Measurements from ENCODE around the gene OSBPL10.

OSBPL10 gene

DNA sequence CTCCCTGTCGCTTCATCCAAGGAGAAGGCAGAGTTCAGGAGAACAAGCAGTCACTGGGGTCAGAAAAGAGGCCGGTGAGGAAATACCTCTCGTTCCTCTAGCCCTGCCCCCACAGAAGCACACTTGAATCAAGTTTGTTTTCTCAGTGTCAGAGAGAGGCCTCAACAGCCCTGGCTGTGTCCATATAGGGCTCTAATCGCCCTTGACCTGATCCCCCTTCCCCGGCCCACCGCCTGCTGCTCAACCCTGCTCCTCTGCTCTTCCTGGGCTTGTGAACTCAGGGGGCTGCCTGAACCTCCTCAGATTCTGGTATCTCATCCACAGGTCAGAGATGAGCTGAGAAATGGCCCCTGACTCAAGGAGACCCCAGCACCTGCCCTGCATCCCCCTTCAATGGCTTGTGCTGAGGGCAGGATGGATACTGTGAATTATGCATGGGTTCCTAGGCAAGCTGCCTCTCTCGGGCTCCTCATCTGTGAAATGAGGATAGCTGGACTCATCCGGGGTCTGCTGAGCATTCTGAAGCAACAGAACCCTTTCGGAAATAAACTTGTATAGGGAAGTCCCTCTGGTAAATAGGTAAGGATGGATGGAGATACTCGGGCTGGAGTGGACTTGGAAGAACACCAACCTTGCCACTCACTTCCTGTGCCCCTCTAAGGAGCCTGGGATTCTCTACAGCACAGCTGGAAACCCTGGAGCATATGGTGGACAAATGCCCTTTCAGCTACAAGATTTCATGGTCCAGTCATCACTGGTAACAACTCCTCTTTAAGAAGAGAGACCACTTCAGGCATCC, 300.8 kb downstream of the OSBPL10 start:
- DNase-seq (ENCODE audit: low read depth in 4 of 4, low spot score in 1 of 4), result no peak

DNA sequence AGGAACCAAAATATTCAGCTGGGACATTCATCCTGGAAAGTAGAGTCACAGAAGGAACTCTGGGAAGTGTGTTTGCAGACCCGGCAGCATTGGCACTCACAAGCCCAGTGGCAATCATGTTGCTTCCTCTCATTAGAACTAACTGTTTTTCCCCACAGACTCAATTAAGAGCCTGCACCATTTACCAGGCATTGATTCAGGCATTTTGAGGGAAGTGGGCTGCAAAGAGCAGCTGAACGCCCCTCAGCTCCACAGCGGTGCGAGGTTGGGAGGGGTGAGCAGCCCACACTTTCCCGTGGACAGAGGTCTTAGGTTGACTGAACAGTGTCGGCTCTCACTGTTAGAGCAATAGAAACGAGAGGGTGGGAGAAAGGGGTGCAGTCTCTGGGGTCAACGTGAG, 304.5 kb downstream of the OSBPL10 start:
- DNase-seq (ENCODE audit: low read depth in 4 of 4, low spot score in 1 of 4), result no peak

DNA sequence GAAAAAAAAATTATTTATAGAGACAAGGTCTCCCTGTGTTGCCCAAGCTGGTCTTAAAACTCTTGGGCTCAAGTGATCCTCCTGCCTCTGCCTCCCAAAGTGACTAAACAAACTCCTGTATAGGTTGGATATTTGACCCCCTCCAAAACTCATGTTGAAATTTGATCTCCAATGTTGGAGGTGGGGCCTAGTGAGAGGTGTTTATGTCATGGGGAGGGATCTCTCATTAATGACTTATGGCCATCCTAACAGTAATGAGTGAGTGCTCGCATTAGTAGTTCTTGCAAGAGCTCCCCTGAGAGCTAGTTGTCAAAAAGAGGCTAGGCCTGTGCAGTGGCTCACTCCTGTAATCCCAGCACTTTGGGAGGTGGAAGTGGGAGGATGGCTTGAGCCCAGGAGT, 307.1 kb downstream of the OSBPL10 start:
- DNase-seq (ENCODE audit: low read depth in 4 of 4, low spot score in 1 of 4), result no peak

DNA sequence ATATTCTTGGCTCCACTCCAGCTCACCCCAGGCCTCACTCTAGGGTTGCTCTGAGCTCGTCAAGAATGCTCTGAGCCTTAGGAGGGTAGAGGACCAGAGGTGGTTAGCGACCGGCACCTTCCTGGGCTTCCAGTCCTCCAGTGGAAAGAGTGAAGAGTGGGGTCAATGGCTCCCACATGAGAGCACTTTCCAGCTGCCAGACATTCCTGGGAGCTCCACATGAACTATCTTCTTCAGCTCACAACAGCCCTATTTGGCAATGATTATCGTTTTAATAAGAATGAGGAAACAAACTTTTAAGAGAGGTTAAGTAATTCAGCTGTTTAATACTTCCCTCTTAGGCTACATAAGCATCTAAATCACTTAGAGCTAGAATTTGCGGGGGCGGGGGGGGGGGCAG, 309.1 kb downstream of the OSBPL10 start:
- DNase-seq (ENCODE audit: low read depth in 4 of 4, low spot score in 1 of 4), result no peak

DNA sequence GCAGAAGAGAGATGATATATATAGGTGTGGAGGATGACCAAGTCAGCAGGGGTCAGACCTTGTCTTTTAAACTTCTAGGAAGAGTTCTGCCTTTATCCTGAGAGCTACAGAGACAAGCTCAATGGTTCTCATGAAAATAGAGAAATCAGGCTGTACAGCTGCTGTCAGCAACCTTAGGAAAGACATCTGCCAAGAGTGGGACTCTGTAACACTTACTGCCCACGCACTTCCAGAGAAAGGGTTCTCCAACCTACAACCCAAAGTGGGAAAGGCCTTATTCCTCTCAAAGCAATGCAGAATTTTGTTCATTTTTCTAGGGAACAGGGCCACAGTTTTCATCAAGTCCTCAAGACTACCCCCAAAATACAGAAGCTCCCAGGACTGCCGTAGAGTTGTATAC, 309.6 kb downstream of the OSBPL10 start:
- DNase-seq (ENCODE audit: low read depth in 4 of 4, low spot score in 1 of 4), result no peak

DNA sequence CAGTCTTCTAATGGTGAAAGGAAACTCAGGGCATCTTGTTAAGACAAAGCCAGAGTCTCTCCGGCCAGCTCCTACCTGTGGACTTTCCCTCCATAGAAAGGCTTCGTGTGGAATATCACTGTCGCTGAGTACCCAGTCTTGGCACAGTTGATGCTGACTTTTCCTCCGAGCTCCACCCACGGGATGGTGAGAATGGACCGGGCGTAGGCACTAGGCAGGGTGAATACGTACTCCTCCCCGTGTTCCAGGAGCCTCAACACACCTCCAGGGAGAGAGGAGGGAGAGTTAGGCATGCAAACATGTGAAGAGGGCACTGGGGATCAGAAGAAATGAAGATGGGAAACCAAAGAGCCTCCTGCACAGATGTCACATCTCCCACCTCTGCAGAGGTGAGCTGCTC, 310.3 kb downstream of the OSBPL10 start:
- no peak for DNase-seq (ENCODE audit: low read depth in 4 of 4, low spot score in 1 of 4)

DNA sequence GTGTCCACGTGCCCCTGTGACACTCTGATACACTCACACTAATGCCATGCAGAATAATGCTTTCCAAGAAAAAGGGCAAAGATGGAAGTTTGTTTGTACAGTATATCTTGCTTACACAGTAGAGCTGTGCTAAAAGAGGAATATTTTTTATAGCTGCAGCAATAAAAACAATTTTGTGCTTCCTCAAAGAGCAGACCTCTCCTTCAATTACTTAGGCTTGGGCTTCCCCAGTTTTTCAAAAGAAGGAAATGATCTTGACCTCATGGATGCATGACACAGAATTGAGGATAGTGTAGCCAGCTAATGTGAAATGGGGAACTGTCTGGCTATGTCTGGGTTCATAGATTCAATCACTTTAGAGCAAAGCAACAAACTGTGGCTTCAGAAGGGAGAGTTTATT, 310.9 kb downstream of the OSBPL10 start:
- no peak for DNase-seq (ENCODE audit: low read depth in 4 of 4, low spot score in 1 of 4)

DNA sequence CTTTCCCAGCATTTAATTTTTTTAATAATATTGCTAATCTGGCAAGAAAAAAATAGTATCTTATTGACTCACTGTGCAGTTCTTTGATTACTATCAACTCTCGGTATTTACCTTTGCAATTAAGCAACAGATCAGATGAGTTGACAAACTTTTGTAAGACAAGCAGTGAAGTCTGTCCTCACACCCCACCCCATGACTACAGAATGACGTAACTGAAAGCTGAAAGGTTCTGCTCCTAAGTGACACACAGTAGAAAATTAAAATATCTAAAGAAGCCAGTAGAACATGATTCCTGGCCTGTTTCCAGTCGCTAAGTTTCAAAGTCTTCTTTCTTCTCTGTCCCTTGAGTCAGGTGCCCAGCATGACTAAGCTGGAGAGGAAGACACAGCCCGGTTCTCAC, 312.8 kb downstream of the OSBPL10 start:
- no peak for DNase-seq (ENCODE audit: low read depth in 4 of 4, low spot score in 1 of 4)

DNA sequence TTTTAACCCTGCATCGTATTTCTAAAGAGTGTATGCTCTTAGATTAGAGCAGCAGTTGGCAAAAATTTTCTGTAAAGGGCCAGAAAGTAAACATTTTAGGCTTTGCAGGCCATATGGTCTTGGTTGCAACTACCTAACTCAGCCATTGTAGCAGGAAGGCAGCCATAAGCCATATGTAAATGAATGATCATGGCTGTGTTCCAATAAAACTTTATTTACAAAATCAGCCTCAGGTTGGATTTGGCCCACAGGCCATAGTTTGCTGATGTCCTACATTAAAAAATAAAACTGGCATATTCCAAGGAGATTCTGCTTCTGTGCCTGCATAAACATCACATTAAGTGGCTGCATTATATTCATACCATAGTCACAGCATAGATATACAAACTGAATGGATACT, 313.5 kb downstream of the OSBPL10 start:
- DNase-seq (ENCODE audit: low read depth in 4 of 4, low spot score in 1 of 4), result no peak

DNA sequence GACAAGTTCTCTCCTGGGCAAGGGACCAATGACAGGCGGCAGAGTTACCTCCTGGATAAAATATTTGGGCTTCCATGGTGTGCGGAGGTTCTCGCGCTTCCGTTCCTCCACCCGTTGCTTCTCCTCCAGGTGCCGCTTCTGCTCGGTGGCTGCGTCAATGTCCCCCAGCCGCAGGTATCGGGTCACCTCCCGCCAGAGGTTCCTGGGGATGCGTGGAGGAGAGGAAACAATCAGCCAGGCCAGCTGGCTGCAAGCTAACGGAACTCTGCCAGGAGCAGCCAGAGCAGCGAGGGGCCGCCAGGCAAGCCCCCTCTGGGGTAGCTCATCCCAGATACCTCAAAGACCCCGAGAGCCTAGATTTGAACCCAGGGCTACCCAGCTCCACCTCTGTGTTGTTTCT, 317.0 kb downstream of the OSBPL10 start:
- DNase-seq (ENCODE audit: low read depth in 4 of 4, low spot score in 1 of 4), result no peak

DNA sequence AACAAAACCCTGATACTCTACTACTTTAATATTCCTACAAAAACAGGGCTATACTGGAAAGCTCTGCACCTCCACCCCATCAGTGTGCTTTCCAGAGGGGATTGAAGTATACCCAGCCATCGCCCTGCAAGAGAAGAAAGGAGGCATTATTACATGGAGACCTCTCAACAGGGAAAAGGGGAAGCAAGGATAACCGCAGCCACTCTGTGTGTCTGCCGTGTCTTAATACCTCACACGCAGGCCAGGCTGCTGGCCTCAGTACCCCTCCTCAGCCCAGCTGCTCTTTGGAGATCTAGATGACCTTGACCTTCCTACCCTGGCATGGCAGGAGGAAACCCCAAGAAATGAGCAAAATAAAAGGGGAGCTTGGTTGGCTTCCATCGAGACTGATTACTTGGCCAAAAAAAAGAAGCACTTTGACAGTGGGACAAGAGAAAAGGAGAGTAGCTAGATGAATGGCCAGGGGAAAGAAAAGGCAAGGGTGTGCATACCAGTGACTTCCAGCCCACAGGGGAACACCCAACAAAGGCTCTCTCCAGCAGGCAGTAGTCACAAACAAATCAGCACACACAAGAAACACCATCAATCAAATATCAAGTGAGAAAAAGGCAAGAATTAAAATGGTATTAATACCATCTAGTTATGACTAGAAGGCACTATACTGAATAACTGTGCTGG, 318.9 kb downstream of the OSBPL10 start:
- no peak for DNase-seq (ENCODE audit: low read depth in 4 of 4, low spot score in 1 of 4)

DNA sequence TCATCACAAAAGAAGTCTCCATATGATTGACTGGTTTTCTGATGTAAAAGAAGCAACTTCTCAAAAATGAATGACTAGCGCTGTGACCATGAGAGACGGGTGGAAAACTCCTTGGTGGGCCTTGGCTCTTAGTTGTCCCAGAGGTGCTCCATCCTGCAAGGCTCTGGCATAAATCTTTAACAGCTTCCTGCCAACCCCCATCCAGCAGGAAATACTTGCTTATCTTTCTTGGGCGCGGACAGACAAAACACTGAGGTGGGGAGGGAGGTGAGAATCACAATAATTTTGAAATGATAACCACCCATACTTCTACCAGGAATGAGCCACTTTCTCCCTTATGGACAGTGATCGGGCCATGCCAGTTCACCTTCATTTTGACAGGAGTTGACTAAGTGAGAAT, 319.8 kb downstream of the OSBPL10 start:
- no peak for DNase-seq (ENCODE audit: low read depth in 4 of 4, low spot score in 1 of 4)

DNA sequence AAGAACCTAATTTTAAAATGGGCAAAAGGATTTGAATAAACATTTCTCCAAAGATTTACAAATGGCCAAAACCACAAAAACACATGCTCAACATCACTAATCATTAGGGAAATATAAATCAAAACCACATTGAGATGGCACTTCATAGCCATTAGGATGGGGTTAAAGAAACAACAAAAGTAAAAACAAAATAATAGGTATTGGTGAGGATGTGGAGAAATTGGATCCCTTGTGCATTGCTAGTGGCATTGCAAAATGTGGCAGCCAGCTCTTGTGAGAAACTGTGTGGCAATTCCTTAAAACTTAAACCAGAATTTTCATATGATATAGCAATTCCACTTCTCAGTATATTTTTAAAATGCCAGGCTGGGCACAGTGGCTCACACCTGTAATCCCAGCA, 321.8 kb downstream of the OSBPL10 start:
- no peak for DNase-seq (ENCODE audit: low read depth in 4 of 4, low spot score in 1 of 4)

DNA sequence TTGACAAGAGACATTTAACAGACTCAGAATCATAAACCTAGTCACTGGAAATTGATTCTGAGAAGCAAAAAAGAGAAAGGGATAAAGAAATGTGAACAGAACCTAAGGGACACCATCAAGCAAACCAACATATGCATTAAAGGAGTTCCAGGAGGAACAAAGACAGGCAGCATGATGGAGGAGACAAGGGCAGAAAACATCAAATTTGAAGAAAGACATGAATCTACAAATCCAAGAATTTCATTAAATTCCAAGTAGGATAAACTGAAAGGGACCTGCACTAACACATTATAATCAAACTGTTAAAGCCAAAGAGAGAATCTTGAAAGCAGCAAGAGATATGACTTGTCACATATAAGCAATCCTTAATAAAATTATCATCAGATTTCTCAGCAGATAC, 326.1 kb downstream of the OSBPL10 start:
- no peak for DNase-seq (ENCODE audit: low read depth in 4 of 4, low spot score in 1 of 4)

DNA sequence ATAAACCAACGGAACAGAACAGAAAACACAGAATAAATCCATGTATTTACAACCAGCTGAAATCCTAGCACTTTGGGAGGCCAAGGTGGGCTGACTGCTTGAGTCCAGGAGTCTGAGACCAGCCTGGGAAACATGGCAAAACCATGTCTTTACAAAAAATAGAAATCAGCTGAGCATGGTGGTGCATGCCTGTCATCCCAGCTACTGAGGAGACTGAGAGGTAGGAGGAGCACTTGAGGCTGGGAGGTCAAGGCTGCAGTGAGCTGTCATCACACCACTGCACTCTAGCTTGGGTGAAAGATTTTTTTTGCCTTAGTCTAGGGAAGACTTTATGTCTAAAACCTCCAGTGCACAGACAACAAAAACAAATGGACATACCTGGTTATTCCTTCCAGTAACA, 327.6 kb downstream of the OSBPL10 start:
- DNase-seq (ENCODE audit: low read depth in 4 of 4, low spot score in 1 of 4), result no peak

DNA sequence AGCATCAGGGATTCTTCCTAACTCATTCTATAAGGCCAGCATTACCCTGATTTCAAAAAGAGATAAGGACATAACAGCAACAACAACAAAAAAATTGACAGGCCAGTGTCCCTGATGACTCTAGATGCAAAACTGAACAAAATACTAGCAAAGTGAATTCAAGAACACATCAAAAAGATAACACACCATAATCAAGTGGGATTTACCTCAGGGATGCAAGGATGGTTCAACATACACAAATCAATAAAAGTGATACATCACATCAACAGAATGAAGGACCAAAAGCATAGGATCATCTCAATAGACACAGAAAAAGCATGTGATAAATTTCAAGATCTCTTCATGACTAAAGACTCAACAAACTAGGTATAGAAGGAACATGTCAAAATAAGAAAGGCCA, 328.8 kb downstream of the OSBPL10 start:
- no peak for DNase-seq (ENCODE audit: low read depth in 4 of 4, low spot score in 1 of 4)

DNA sequence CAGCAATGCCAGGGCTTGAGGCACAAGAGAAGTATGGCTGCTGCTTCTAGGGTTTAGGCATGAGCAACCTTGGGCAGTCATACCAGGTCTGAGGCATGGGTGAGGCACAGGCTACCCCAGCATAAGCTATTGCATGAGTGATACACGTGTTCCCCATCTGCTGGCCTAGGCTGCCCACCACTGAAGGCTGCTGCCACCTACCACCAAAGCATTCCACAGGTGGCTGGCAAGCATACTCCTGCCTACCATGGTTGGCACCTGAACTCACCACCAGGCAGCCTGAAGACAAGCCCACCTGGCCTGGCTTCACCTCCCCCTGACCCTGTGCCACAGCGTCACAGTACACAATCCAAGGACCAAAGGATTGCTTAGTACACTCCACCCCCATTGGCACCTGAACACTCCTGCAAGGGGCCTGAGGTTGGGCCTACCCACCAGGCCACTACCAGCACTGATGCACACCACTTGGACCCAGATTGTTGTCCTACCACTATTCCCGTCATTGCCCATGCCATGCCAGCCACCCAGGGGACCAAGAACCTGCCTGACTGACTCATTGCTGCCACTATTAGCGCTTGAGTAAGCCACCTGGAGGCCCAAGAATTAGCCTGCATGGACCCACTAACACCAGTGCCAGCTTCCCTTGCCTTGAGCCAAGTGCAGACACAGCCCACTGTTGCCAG, 332.6 kb downstream of the OSBPL10 start:
- DNase-seq (ENCODE audit: low read depth in 4 of 4, low spot score in 1 of 4), result no peak

DNA sequence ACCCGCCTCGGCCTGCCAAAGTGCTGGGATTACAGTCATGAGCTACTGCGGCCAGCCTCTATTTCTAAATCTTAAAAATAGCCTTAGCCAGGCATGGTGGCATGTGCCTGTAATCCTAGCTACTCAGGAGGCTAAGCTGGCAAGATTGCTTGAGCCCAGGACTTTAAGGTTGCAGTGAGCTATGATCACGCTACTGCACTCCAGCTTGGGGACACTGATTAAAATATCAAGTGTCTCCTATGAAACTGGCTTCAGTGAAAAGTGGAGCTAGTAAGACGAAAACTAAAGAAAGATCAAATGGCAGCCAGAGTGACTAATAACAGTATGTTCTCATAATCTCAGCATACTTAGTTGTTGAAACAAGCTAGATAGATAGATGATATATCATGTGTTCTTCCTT, 335.8 kb downstream of the OSBPL10 start:
- DNase-seq (ENCODE audit: low read depth in 4 of 4, low spot score in 1 of 4), result no peak

DNA sequence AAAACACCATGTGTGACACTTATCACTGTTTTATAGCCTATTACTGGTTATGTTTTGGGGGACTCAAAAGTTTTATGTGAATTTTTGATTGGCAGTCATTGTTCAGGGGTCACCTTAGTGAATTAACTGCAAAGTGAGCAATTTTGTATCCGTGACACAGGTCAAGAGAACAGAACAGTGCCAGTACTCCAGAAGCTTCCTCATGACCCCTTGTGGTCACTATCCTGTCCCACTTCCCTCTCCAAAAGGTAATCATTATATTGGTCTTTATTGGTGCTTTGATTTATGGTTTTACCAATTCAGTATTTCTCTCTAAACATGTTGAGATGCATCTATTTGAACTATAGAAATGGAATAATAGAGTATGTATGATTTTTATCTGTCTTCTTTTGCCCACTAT, 341.2 kb downstream of the OSBPL10 start:
- no peak for DNase-seq (ENCODE audit: low read depth in 4 of 4, low spot score in 1 of 4)

DNA sequence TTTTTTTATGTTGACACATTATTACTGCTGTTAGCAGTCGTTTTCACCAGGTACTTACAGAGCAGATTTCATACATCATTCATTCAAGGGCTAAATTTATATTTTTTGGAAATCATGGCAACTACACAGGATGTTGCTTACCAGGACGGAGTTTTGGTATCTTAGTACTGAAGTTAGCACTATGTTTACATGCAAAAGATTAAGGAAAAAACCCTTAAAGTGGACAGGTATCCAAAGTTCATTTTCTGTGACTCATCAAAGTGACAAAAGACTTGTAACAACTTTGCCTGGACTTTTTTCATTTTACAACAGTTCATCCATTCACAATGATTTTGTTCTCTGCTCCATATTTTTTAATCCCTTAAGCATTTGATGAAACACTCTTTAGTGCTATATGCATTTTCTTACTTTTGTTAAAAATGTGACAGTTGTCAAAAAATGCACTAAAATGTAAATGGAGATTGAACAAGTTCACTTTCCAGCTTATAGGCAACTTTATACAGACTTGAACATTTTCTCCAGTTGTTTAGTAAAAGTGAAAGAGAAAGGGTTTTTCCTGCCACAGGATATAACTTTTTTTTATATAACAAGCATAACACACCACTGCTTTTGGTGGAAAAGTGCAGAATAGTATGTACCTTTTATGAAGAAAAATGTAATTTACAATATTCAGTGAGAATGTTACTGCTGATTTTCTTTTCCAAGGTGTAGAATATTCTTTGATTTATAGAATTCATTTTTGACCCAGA, 344.2 kb downstream of the OSBPL10 start:
- no peak for DNase-seq (ENCODE audit: low read depth in 4 of 4, low spot score in 1 of 4)

DNA sequence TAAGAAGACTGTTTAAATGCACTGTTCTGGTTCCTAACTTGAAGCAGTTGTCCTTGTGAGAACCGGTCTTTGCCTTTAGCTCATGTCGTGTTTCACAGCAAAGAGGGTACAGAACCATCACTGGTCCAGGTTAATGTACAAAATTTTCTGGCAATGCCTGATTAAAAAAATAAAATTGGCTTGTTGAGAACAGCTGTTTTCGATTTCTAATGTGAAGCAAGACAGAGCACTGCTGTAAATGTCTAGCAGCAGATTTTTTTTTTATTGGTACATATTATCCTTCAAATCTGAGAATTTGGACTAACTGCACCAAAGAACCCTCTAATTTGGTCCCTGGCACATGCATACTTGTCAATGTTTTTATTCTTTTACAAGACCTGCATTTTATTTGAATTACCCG, 345.0 kb downstream of the OSBPL10 start:
- no peak for DNase-seq (ENCODE audit: low read depth in 4 of 4, low spot score in 1 of 4)

DNA sequence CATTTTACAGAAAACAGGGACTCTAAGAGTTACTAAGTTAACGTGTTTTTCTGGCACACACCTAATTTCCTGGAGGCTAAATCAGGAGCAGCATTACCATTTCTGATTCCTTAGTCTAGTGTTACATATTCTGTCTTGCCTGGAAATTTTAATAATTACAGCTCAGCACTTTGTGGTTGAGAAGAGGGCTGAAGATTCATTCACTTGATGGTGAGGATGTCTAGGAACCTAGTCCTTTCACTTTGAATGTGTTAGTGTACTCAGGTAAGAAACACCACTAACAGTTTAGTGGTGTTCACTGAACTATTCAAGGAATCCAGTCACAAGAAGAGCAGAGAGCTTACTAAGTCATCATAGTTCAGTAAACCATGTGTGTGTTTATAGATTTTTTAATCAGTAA, 345.5 kb downstream of the OSBPL10 start:
- no peak for DNase-seq (ENCODE audit: low read depth in 4 of 4, low spot score in 1 of 4)
